ENCODE results near the gene PRRG4.
"Not testable (repeated sequence)": the region's sequence is repeated elsewhere in the genome, so short reads cannot be mapped to it uniquely, and the experiment has no call there.

The PRRG4 gene

GRCh38 chr11:32829680-32830412, at the start of gene PRRG4:
TSS of gene PRRG4 (plus strand) at chr11:32829927. CDS start at chr11:32830530, 603 bp downstream.
- peak; percentile 93 for DNase-seq

- not testable (repeated sequence) for DNase-seq
Observed at GRCh38 chr11:32780839-32781238, 48.9 kb upstream of the PRRG4 start.

GRCh38 chr11:32781721-32782120, 48.0 kb upstream of the PRRG4 start:
- no peak for DNase-seq

GRCh38 chr11:32785262-32785661, 44.5 kb upstream of the PRRG4 start:
- no peak for DNase-seq

- no peak for DNase-seq
Observed at GRCh38 chr11:32786811-32787210, 42.9 kb upstream of the PRRG4 start.

- DNase-seq: no peak
Observed at GRCh38 chr11:32790916-32791315, 38.8 kb upstream of the PRRG4 start.

GRCh38 chr11:32792111-32792947, 37.4 kb upstream of the PRRG4 start:
- no peak for DNase-seq

- DNase-seq: peak; percentile 71
Observed at GRCh38 chr11:32792948-32793475, 36.7 kb upstream of the PRRG4 start.

GRCh38 chr11:32794439-32794838, 35.3 kb upstream of the PRRG4 start, which contains the start of gene CCDC73:
TSS of gene CCDC73 (minus strand) at chr11:32794662. CDS start at chr11:32760243, 34,419 bp downstream.
- no peak for DNase-seq

- no peak for DNase-seq
Observed at GRCh38 chr11:32796425-32796824, 33.3 kb upstream of the PRRG4 start.

GRCh38 chr11:32809313-32809712, 20.4 kb upstream of the PRRG4 start:
- peak; percentile 76 for DNase-seq

- no peak for DNase-seq
Observed at GRCh38 chr11:32817181-32817851, 12.4 kb upstream of the PRRG4 start.

GRCh38 chr11:32817852-32818183, 11.9 kb upstream of the PRRG4 start:
- no peak for DNase-seq

GRCh38 chr11:32819187-32819586, 10.5 kb upstream of the PRRG4 start:
- no peak for DNase-seq

- no peak for DNase-seq
Observed at GRCh38 chr11:32820497-32820896, 9.2 kb upstream of the PRRG4 start.

GRCh38 chr11:32821517-32821916, 8.2 kb upstream of the PRRG4 start:
- no peak for DNase-seq

- DNase-seq: no peak
Observed at GRCh38 chr11:32821917-32822560, 7.7 kb upstream of the PRRG4 start.

- not testable (repeated sequence) for DNase-seq
Observed at GRCh38 chr11:32823617-32824016, 6.1 kb upstream of the PRRG4 start.

- DNase-seq: no peak
Observed at GRCh38 chr11:32826113-32826512, 3.6 kb upstream of the PRRG4 start.

GRCh38 chr11:32827276-32827675, 2.5 kb upstream of the PRRG4 start:
- no peak for DNase-seq

GRCh38 chr11:32829157-32829679, 509 bp upstream of the PRRG4 start:
- peak; percentile 74 for DNase-seq

GRCh38 chr11:32830413-32830738, 649 bp downstream of the PRRG4 start:
- DNase-seq: peak; percentile 79

- no peak for DNase-seq
Observed at GRCh38 chr11:32830796-32831195, 1.1 kb downstream of the PRRG4 start.

Data from DMS53 (cell line).